ENCODE measurements around the gene LCOR. TPM values are rescaled to one million over a fixed set of nuclear protein-coding genes. Genes with fewer than 3 reads are reported as not detected.
A peak's percentile ranks its signal among the peaks of the same experiment; 100 is the strongest.

LCOR gene
- total RNA-seq, 1 experiment from 2014 or later, result 10.5 TPM

GRCh38 chr10:96829029-96829773 lies 2.9 kb upstream of the LCOR start:
- ATAC-seq (no peak), DNase-seq (no peak)
- intact Hi-C loops (cut with micrococcal nuclease), result no loop called here
- Histone ChIP-seq H3K4me2 (ENCODE audit: low read length) (no peak overlapping the region), H3K27ac (ENCODE audit: low read length) (no peak overlapping the region), H3K4me1 (ENCODE audit: insufficient read depth, low read length) (peaks cover 7% of the 10 kb centered on the region; the same call in 1 of the 2 replicates), H4K20me1 (ENCODE audit: low read length) (0 out of 2 replicates have a peak, but pooled peaks cover 5% of the 10 kb centered on the region), H3K79me2 (ENCODE audit: low read length) (peaks cover 15% of the 10 kb centered on the region), H3K4me3 (ENCODE audit: low read length) (no peak overlapping the region), H3K9me3 (ENCODE audit: low read length) (no peaks in the 10 kb centered on the region), H2AFZ (ENCODE audit: low read length) (no peak overlapping the region), H3K9me2 (replicated peaks; ENCODE audit: low read length) (no peaks in the 10 kb centered on the region), H3K9ac (ENCODE audit: low read length) (no peak overlapping the region), H3K36me3 (ENCODE audit: low read depth, low read length) (no peaks in the 10 kb centered on the region), H3K27me3 (ENCODE audit: low read length) (no peaks in the 10 kb centered on the region), H3F3A (ENCODE audit: low read length, unreplicated experiment) (no peaks in the 10 kb centered on the region)
- TF ChIP-seq EZH2 (IDR thresholded peaks at IDR 0.05; ENCODE audit: low read length, unreplicated experiment) (no peak), EZH2phosphoT487 (IDR thresholded peaks at IDR 0.05; ENCODE audit: borderline replicate concordance, low read length) (no peak), CTCF (conservative IDR thresholded peaks at IDR 0.05; ENCODE audit: low read depth, low read length) (no peak)
- ChIA-PET CTCF (no interaction called here), POLR2A (ENCODE audit: unreplicated experiment) (no interaction called here)
- no TSS peak for BruUV-seq (replicated peaks)

DNA sequence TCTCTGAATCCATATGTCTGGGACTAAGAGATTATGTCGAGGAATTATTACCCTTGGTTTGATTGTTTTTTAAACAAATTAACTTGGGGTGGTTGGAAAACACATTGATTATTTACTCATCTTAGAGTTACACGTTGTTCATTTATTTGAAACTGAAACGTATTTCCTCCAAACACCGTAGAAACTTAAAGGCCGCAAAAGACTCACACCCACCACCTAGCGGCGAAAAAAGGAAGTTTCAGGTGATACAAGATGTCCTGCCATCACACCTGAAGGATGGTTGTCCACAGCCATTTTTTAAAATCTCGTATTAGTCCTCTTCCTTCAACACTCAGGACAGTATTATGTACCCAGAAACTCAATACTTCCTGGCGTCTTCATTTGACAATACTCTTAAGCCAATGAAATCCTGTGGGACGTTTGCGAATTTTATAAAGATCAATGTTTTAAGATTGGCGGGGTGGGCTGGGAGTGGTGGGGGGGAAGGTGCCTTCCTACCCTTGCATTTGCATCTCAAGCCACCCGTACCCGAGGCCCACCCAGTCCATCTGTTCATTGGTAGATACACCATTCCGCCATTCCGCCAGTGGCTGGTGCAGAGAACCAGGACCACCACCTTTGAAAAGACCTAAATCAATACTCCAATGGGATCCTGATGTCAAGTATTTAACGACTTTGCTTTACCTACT lies 1.4 kb upstream of the LCOR start:
- no peak for ATAC-seq
- intact Hi-C loops (cut with micrococcal nuclease), result loop anchor here (1.0 to 5.0 kb wide), 4 partner anchors 65 to 434 kb away; partner anchors contain the start of gene PIK3AP1
- Histone ChIP-seq H2AFZ (ENCODE audit: low read length) (peak overlapping the region; percentile 84), H3K4me1 (ENCODE audit: insufficient read depth, low read length) (peaks cover 21% of the 10 kb centered on the region), H3F3A (ENCODE audit: low read length, unreplicated experiment) (no peaks in the 10 kb centered on the region), H3K4me3 (ENCODE audit: low read length) (peak overlapping the region; percentile 77; the same call in 1 of the 2 replicates), H3K9ac (ENCODE audit: low read length) (no peak overlapping the region), H3K27me3 (ENCODE audit: low read length) (no peaks in the 10 kb centered on the region), H3K9me2 (replicated peaks; ENCODE audit: low read length) (no peaks in the 10 kb centered on the region), H3K36me3 (ENCODE audit: low read depth, low read length) (no peaks in the 10 kb centered on the region), H3K4me2 (ENCODE audit: low read length) (peak overlapping the region; percentile 79), H4K20me1 (ENCODE audit: low read length) (peaks cover 15% of the 10 kb centered on the region; the same call in 1 of the 2 replicates), H3K27ac (ENCODE audit: low read length) (no peak overlapping the region), H3K79me2 (ENCODE audit: low read length) (peaks cover 29% of the 10 kb centered on the region), H3K9me3 (ENCODE audit: low read length) (no peaks in the 10 kb centered on the region)
- BruUV-seq (replicated peaks), result no TSS peak
- POLR2A ChIA-PET (ENCODE audit: unreplicated experiment), result no interaction called here
- TF ChIP-seq EZH2 (IDR thresholded peaks at IDR 0.05; ENCODE audit: low read length, unreplicated experiment), result no peak
- TF ChIP-seq CTCF (conservative IDR thresholded peaks at IDR 0.05; ENCODE audit: low read depth, low read length), result peak; percentile 82
- TF ChIP-seq EZH2phosphoT487 (IDR thresholded peaks at IDR 0.05; ENCODE audit: borderline replicate concordance, low read length), result no peak
- peak; percentile 81 for DNase-seq
- CTCF ChIA-PET, result no interaction called here

All from PC-3 (cell line).